GM23338 (cell line): Measurements from ENCODE around the gene NPHS1.

ENCODE experiments used
- CREB1 ChIP-seq: fragments of 250-450 bp; sonication (Bioruptor Pico); IDR thresholded peaks from 2 replicates; pipeline ENCODE4 v1.5.0; 2020; ENCODE audit warnings: low read depth, mild to moderate bottlenecking, moderate library complexity
- EZH2 ChIP-seq: fragments of 200-600 bp; sonication (generic); IDR thresholded peaks from one replicate; pipeline ENCODE4 v1.8.0; 2017; ENCODE audit warnings: antibody characterized with exemption, mild to moderate bottlenecking, low read depth; ENCODE audit not compliant: unreplicated experiment
- EZH2phosphoT487 ChIP-seq: fragments of 200-600 bp; sonication (generic); IDR thresholded peaks from one replicate; pipeline ENCODE4 v1.8.1; 2018; ENCODE audit warnings: antibody characterized with exemption; ENCODE audit not compliant: unreplicated experiment
- JUNB ChIP-seq: IDR thresholded peaks from one replicate; pipeline ENCODE4 v1.6.1; 2016; ENCODE audit warnings: antibody characterized with exemption; ENCODE audit not compliant: unreplicated experiment
- NANOG ChIP-seq: IDR thresholded peaks from 2 replicates; pipeline ENCODE4 v1.6.1; 2016; ENCODE audit warnings: antibody characterized with exemption, borderline replicate concordance
- POLR2AphosphoS5 ChIP-seq: IDR thresholded peaks from 2 replicates; pipeline ENCODE4 v1.6.1; 2016; ENCODE audit warnings: antibody characterized with exemption, low read depth
- STAT1 ChIP-seq: IDR thresholded peaks from one replicate; pipeline ENCODE4 v1.6.1; 2016; ENCODE audit warnings: antibody characterized with exemption; ENCODE audit not compliant: unreplicated experiment
- ZNF114 ChIP-seq: fragments of 250-450 bp; sonication (Bioruptor Pico); IDR thresholded peaks from 2 replicates; pipeline ENCODE4 v1.5.0; 2020; ENCODE audit warnings: mild to moderate bottlenecking, moderate library complexity
- TF ChIP-seq, protein P1 (sequence below), 2 experiments: fragments of 200-600 bp in 1 of 2; sonication (generic) in 1 of 2; conservative IDR thresholded peaks; 2 replicates each; pipeline versions ENCODE4 v1.5.1 to v1.6.1; 2016 to 2017; ENCODE audit warnings: antibody characterized with exemption in 2 of 2, low read depth in 2 of 2, mild to moderate bottlenecking in 2 of 2, moderate library complexity in 1 of 2
- TF ChIP-seq, protein P2 (sequence below): IDR thresholded peaks from one replicate; pipeline ENCODE4 v1.6.1; 2018; ENCODE audit warnings: antibody characterized with exemption; ENCODE audit not compliant: unreplicated experiment
- TF ChIP-seq, protein P3 (sequence below): IDR thresholded peaks from 2 replicates; pipeline ENCODE4 v1.6.1; 2016; ENCODE audit warnings: antibody characterized with exemption

DNA sequence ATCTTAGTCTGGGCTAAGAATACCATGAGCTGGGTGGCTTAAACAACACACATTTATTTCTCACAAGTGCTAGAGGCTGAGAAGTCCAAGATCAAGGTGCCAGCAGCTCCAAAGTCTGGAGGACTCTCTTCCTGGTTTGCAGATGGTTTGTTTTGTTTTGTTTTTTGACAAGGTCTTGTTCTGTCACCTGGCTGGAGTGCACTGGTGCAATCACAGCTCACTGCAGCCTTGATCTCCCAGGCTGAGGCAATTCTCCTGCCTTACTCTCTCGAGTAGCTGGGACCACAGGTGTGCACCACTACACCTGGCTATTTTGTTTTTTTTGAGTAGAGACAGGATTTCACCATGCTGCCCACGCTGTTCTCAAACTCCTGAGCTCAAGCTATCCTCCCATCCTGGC is 31.6 kb upstream of the NPHS1 start:
- TF ChIP-seq, protein P1, sequence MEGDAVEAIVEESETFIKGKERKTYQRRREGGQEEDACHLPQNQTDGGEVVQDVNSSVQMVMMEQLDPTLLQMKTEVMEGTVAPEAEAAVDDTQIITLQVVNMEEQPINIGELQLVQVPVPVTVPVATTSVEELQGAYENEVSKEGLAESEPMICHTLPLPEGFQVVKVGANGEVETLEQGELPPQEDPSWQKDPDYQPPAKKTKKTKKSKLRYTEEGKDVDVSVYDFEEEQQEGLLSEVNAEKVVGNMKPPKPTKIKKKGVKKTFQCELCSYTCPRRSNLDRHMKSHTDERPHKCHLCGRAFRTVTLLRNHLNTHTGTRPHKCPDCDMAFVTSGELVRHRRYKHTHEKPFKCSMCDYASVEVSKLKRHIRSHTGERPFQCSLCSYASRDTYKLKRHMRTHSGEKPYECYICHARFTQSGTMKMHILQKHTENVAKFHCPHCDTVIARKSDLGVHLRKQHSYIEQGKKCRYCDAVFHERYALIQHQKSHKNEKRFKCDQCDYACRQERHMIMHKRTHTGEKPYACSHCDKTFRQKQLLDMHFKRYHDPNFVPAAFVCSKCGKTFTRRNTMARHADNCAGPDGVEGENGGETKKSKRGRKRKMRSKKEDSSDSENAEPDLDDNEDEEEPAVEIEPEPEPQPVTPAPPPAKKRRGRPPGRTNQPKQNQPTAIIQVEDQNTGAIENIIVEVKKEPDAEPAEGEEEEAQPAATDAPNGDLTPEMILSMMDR (conservative IDR thresholded peaks at IDR 0.05; ENCODE audit: low read depth in 2 of 2): no peak
- TF ChIP-seq EZH2phosphoT487: no peak
- TF ChIP-seq CREB1 (CRISPR knock-in tag): no peak
- TF ChIP-seq EZH2: no peak
- no peak for TF ChIP-seq STAT1
- TF ChIP-seq, protein P2, sequence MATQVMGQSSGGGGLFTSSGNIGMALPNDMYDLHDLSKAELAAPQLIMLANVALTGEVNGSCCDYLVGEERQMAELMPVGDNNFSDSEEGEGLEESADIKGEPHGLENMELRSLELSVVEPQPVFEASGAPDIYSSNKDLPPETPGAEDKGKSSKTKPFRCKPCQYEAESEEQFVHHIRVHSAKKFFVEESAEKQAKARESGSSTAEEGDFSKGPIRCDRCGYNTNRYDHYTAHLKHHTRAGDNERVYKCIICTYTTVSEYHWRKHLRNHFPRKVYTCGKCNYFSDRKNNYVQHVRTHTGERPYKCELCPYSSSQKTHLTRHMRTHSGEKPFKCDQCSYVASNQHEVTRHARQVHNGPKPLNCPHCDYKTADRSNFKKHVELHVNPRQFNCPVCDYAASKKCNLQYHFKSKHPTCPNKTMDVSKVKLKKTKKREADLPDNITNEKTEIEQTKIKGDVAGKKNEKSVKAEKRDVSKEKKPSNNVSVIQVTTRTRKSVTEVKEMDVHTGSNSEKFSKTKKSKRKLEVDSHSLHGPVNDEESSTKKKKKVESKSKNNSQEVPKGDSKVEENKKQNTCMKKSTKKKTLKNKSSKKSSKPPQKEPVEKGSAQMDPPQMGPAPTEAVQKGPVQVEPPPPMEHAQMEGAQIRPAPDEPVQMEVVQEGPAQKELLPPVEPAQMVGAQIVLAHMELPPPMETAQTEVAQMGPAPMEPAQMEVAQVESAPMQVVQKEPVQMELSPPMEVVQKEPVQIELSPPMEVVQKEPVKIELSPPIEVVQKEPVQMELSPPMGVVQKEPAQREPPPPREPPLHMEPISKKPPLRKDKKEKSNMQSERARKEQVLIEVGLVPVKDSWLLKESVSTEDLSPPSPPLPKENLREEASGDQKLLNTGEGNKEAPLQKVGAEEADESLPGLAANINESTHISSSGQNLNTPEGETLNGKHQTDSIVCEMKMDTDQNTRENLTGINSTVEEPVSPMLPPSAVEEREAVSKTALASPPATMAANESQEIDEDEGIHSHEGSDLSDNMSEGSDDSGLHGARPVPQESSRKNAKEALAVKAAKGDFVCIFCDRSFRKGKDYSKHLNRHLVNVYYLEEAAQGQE: no peak
- TF ChIP-seq, protein P3, sequence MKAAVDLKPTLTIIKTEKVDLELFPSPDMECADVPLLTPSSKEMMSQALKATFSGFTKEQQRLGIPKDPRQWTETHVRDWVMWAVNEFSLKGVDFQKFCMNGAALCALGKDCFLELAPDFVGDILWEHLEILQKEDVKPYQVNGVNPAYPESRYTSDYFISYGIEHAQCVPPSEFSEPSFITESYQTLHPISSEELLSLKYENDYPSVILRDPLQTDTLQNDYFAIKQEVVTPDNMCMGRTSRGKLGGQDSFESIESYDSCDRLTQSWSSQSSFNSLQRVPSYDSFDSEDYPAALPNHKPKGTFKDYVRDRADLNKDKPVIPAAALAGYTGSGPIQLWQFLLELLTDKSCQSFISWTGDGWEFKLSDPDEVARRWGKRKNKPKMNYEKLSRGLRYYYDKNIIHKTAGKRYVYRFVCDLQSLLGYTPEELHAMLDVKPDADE: no peak
- no peak for TF ChIP-seq POLR2AphosphoS5
- TF ChIP-seq JUNB: no peak
- TF ChIP-seq ZNF114 (CRISPR knock-in tag): no peak
- TF ChIP-seq NANOG: no peak
